Neural cell (in vitro differentiated cells): ENCODE data around the gene PFDN6. TPM values are rescaled to one million over a fixed set of nuclear protein-coding genes. Genes with fewer than 3 reads are reported as not detected.

ENCODE experiments used
- H2AFZ ChIP-seq: fragments of 200-600, 300-800 bp; sonication (generic), shearing (Covaris generic); 2 replicates; pipeline ENCODE4 v1.6.0; 2014; ENCODE audit warnings: low read depth, mild to moderate bottlenecking, antibody characterized with exemption, low read length, moderate library complexity
- H3F3A ChIP-seq: fragments of 200-600 bp; shearing (Covaris generic); 2 replicates; pipeline ENCODE4 v1.6.1; 2016; ENCODE audit warnings: mild to moderate bottlenecking, moderate library complexity, mixed read lengths, antibody characterized with exemption, low read length; ENCODE audit not compliant: insufficient read depth, poor library complexity, severe bottlenecking
- H3K27ac ChIP-seq: fragments of 200-600, 300-800 bp; sonication (generic), shearing (Covaris generic); 2 replicates; pipeline ENCODE4 v1.5.1; 2014; ENCODE audit warnings: mild to moderate bottlenecking, low read length, moderate library complexity
- H3K27me3 ChIP-seq: fragments of 300-800, 200-600 bp; sonication (generic), shearing (Covaris generic); 2 replicates; pipeline ENCODE4 v1.6.0; 2014; ENCODE audit warnings: mild to moderate bottlenecking, low read depth, low read length, moderate library complexity; ENCODE audit not compliant: insufficient read depth
- H3K36me3 ChIP-seq: fragments of 300-800, 200-600 bp; sonication (generic), shearing (Covaris generic); 2 replicates; pipeline ENCODE4 v1.5.1; 2014; ENCODE audit warnings: mild to moderate bottlenecking, antibody characterized with exemption, low read length, moderate library complexity; ENCODE audit not compliant: insufficient read depth
- H3K4me2 ChIP-seq: fragments of 300-800, 200-600 bp; sonication (generic), shearing (Covaris generic); 2 replicates; pipeline ENCODE4 v1.6.0; 2014; ENCODE audit warnings: mild to moderate bottlenecking, low read length
- H3K4me3 ChIP-seq: fragments of 300-800, 200-600 bp; sonication (generic), shearing (Covaris generic); 2 replicates; pipeline ENCODE4 v1.5.1; 2014; ENCODE audit warnings: mild to moderate bottlenecking, low read length, moderate library complexity
- H3K79me2 ChIP-seq: fragments of 200-600 bp; shearing (Covaris generic); replicated peaks from 2 replicates; pipeline ENCODE4 v1.6.0; 2014; ENCODE audit warnings: mild to moderate bottlenecking, low read length, moderate library complexity; ENCODE audit not compliant: insufficient read depth
- H3K9ac ChIP-seq: fragments of 300-800, 200-600 bp; sonication (generic), shearing (Covaris generic); 2 replicates; pipeline ENCODE4 v1.6.1; 2016; ENCODE audit warnings: mild to moderate bottlenecking, low read length, mixed read lengths
- H3K9me2 ChIP-seq: fragments of 200-600 bp; shearing (Covaris generic); 2 replicates; pipeline ENCODE4 v1.6.1; 2016; ENCODE audit warnings: mild to moderate bottlenecking, low read length, mixed read lengths; ENCODE audit not compliant: insufficient read depth
- H3K9me3 ChIP-seq: fragments of 200-600, 300-800 bp; sonication (generic), shearing (Covaris generic); 2 replicates; pipeline ENCODE4 v1.6.1; 2016; ENCODE audit warnings: mild to moderate bottlenecking, mixed run types, low read length, moderate library complexity, mixed read lengths
- H4K20me1 ChIP-seq: fragments of 200-600 bp; shearing (Covaris generic); 2 replicates; pipeline ENCODE4 v1.6.1; 2016; ENCODE audit warnings: mild to moderate bottlenecking, mixed run types; ENCODE audit not compliant: insufficient read depth
- CTCF ChIP-seq: fragments of 450-650 bp; IDR thresholded peaks from 2 replicates; pipeline ENCODE4 v1.5.1; 2014; ENCODE audit warnings: antibody characterized with exemption, mild to moderate bottlenecking, moderate library complexity; ENCODE audit not compliant: poor library complexity, severe bottlenecking
- EP300 ChIP-seq: fragments of 450-650 bp; conservative IDR thresholded peaks from 2 replicates; pipeline ENCODE4 v1.6.1; 2014; ENCODE audit warnings: antibody characterized with exemption, mild to moderate bottlenecking, moderate library complexity; ENCODE audit not compliant: poor library complexity, severe bottlenecking
- EZH2 ChIP-seq: fragments of 200-600, 300-800 bp; shearing (Covaris generic), sonication (generic); IDR thresholded peaks from 2 replicates; pipeline ENCODE4 v1.6.1; 2014; ENCODE audit warnings: antibody characterized with exemption, low read length, borderline replicate concordance, mild to moderate bottlenecking; ENCODE audit not compliant: insufficient read depth, poor library complexity, severe bottlenecking
- MXI1 ChIP-seq: fragments of 450-650 bp; conservative IDR thresholded peaks from 2 replicates; pipeline ENCODE4 v1.6.1; 2014; ENCODE audit warnings: antibody characterized with exemption, mild to moderate bottlenecking; ENCODE audit not compliant: poor library complexity, severe bottlenecking
- POLR2AphosphoS5 ChIP-seq: IDR thresholded peaks from 2 replicates; pipeline ENCODE4 v1.6.1; 2012
- RAD21 ChIP-seq: fragments of 450-650 bp; conservative IDR thresholded peaks from 2 replicates; pipeline ENCODE4 v1.6.1; 2014; ENCODE audit warnings: antibody characterized with exemption, mild to moderate bottlenecking, moderate library complexity
- REST ChIP-seq: IDR thresholded peaks from 2 replicates; pipeline ENCODE4 v1.6.1; 2012; ENCODE audit warnings: borderline replicate concordance
- SMC3 ChIP-seq: fragments of 450-650 bp; conservative IDR thresholded peaks from 2 replicates; pipeline ENCODE4 v1.6.1; 2014; ENCODE audit warnings: antibody characterized with exemption, mild to moderate bottlenecking, moderate library complexity; ENCODE audit not compliant: poor library complexity
- TAF1 ChIP-seq: IDR thresholded peaks from 2 replicates; pipeline ENCODE4 v1.6.1; 2012; ENCODE audit warnings: low read depth
- polyA plus RNA-seq: library from polyadenylated mRNA; depleted of rRNA; stranded (reverse); fragments of >200 nt; gene quantifications from 2 replicates; pipeline ENCODE4 v1.2.3, GENCODE V29; 2014

The PFDN6 gene
- polyA plus RNA-seq, 1 donor from 2014 or later = 109 TPM

- no peaks in the 10 kb centered on the region for H4K20me1 ChIP-seq
- H3K4me2 ChIP-seq = no peak overlapping the region
- TF ChIP-seq CTCF = no peak
- TF ChIP-seq SMC3 = no peak
- TF ChIP-seq EP300 = no peak
- no peak for TF ChIP-seq POLR2AphosphoS5
- no peak for TF ChIP-seq RAD21
- no peak for TF ChIP-seq TAF1
- TF ChIP-seq EZH2 = no peak
- no peak for TF ChIP-seq REST
- TF ChIP-seq MXI1 = no peak
- H3K27ac ChIP-seq = no peak overlapping the region
- no peak overlapping the region for H3K4me3 ChIP-seq
- H3K9me3 ChIP-seq = no peaks in the 10 kb centered on the region
- no peaks in the 10 kb centered on the region for H3K36me3 ChIP-seq
- no peak overlapping the region for H3K9ac ChIP-seq
- H2AFZ ChIP-seq = no peak overlapping the region
- H3K9me2 ChIP-seq = no peaks in the 10 kb centered on the region
- H3K27me3 ChIP-seq = no peaks in the 10 kb centered on the region
- no peaks in the 10 kb centered on the region for H3F3A ChIP-seq
- peaks cover 11% of the 10 kb centered on the region for H3K79me2 ChIP-seq
Observed at GRCh38 chr6:33292996-33293682, 3.7 kb downstream of the PFDN6 start.

GRCh38 chr6:33294086-33294823 is 4.9 kb downstream of the PFDN6 start:
- Histone ChIP-seq H3K9me2 (no peaks in the 10 kb centered on the region), H3K27ac (no peak overlapping the region), H2AFZ (no peak overlapping the region), H3F3A (no peaks in the 10 kb centered on the region), H3K9ac (no peak overlapping the region), H3K9me3 (no peaks in the 10 kb centered on the region), H3K27me3 (no peaks in the 10 kb centered on the region), H3K4me3 (no peak overlapping the region), H3K79me2 (peaks cover 11% of the 10 kb centered on the region), H3K4me2 (no peak overlapping the region), H3K36me3 (no peaks in the 10 kb centered on the region), H4K20me1 (no peaks in the 10 kb centered on the region)
- TF ChIP-seq REST (no peak), RAD21 (no peak), EZH2 (no peak), TAF1 (no peak), CTCF (no peak), POLR2AphosphoS5 (no peak), MXI1 (no peak), EP300 (no peak), SMC3 (no peak)
